GM21825 (cell line): ENCODE measurements around the gene ESR2.

Experiments
- ATAC-seq: cut with Tn5 transposase; IDR thresholded peaks from one replicate; pipeline ENCODE4 v1.9.1; 2021; ENCODE audit warnings: mild to moderate bottlenecking, moderate library complexity; ENCODE audit not compliant: unreplicated experiment

Gene ESR2

DNA sequence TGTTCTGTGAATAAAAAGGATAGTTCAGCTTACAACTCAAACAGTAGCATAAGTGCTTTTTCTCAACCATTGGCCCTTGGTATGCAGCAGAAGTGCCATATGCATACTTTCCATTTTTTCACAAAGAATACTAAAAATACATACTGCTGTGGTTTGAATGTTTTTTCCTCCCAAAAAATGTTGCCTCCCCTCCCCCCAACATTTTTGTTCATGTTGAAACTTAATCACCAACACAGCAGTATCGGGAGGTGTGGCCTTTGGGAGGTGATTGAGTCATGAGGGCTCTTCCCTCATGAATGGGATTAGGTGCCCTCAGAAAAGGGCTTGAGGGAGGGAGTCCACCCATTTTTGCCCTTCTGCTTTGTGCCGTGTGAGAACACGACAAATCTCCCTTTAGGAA lies 198.6 kb downstream of the ESR2 start:
- no peak for ATAC-seq

DNA sequence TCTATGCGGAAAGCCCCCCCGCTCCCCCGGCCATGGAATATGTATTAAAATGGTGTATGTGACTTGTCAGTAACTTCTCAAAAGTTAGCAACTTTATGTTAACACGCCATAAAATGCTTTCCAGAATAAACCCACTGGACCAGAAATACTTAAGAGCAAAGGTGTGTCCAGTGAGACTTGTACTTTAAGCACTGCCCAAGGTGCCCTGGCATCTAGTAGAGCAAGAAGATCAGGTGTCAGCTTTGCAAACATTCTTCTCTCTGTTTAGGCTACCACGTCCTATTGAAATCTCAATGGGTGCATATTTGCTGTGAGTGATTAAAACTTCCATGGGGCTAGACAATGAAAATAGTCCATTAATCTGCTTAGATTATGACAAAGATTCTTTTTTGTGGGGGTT lies 201.2 kb downstream of the ESR2 start:
- no peak for ATAC-seq

DNA sequence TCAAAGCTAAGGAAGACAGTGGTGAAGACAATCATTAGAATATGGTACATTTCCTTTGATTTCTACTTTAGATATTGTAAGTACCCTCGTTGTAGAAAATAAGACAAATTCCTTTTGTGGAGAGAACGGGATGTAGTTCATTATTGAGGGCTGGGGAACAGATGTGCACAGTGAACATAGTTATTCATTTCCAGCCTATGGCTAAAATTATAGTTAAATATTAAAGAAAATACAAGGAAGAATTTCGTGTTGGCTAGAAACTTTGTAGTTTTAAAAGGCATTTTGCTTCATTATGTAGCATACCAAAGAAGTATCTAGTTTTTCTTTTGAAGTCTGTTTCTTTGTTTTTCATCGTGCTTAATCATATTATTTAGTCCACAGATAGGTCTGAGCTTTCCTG lies 201.8 kb downstream of the ESR2 start:
- no peak for ATAC-seq

DNA sequence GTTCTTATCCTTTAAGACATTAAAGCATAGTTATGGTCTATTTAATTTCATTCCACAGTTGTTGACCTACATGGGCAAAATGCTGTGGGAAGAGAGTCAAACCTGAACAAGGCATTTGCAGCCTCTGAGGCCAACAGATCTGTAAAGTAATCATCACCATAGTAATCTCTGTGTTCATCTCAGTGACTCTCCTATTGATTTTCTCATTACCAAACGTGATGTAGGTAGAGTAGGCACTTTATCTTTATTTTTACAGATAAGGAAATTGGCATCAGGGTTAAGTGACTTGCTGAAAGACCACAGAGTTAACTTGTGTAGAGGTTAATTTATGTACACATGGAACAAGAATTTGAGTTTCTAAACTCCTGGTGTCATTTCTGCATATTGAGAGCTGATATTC lies 203.0 kb downstream of the ESR2 start:
- no peak for ATAC-seq

DNA sequence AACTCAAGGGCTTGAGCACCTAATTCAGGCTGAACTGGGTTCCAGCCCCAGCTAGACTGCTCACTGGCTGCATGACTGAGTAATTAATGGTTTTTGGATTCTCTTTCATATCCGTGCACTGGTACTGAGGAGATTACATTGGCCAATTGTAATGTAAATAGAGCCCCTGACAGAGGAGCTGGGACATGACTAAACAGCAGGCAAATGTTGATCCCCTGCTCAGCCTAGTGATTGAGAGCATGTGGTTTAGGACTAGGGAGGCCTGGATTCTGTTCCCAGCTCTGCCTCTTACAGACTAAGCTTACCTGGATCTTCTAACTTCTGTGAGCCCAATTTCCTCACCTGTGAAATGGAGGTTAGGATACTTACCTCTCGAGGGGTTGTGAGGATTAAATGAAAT lies 204.3 kb downstream of the ESR2 start:
- ATAC-seq = no peak

DNA sequence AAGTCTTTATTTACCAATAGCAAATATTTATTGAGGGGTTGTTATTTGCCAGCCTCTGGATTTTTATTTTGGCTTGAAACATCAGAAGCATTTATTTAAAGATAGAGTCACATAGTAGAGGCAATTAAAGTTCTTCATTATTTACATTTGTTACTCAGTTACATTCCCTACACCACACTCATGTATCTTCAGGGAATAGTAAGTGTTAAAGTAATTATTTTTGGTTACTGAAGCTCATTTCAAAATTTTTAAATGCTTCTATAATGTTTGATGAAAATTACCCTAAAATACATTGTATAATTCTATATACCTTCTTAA lies 205.6 kb downstream of the ESR2 start:
- ATAC-seq = no peak

DNA sequence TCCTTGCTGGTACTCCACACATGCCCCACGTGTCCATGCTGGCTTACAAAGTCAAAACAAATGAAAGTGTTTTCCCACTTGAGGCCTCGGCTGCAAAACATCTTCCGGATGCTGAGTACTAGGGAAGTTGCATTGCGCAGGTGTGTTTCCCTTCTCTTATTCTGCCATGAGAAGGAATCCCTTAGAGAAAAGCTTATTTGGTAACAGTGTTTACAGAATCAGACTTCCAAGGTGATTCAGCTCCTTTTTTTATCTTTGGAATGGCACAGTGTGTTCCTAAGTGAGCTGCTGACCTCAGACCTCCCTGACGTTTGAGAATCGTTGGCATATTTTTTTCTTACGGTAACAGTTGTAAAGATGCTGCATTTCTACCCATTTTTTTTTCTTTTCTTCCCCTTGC lies 211.3 kb downstream of the ESR2 start:
- ATAC-seq = no peak

DNA sequence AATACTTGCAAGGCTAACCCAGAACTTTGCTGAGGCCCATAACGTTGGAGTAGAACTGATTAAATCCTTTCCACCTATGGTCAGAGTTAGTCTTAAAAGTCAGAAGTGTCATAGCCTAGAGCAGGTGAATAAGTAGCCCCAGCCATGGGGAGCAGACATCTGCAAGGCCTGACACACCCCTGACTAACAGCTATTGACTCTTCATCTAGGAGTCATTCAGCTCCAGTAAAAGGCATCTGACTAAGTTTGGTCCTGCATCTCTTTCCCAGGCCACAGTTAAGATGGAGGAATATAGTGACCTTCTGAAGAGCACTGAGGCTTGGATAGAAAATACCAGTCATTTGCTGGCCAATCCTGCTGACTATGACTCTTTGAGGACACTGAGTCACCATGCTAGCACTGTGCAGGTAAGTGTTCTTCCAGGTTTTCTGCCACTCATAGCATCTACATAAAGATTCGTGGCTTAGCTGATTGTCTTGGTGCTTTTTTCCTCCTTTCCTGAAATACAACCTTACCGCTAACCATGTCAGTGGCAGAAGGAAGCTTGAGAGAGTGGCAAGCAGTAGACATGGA lies 212.9 kb downstream of the ESR2 start:
- no peak for ATAC-seq

DNA sequence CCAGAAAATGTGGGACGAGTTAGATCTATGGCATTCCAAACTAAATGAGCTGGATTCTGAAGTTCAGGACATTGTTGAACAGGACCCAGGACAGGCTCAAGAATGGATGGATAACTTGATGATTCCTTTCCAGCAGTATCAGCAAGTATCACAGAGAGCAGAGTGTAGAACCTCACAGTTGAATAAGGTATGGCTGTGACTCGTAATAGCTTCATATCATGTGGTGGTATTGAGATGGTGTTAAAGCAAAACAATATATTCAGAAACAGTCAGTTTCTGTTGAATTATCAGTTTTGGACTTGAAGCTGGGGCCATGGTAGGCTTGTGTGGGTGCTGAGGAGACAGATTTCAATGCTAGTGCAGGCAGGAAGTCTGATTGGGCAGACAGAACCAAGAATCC lies 213.7 kb downstream of the ESR2 start:
- ATAC-seq = no peak

DNA sequence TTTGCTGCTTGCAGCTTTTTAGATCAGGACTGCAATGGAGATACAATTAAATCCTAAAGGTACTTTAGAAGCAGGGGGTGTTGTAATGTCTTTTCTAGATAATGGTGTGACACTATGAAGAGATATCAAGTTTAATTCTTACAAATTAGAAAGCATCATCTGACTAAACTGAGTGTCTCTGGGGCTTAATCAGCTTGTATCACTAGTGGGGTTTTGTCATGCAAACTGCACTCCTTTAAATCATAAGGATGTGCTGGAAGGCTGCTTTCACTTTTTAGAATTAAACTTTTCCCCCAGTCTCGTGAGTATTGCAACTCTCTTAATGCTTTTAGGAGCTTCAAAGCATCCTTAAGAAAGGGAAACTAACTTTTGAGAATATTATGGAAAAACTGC lies 218.6 kb downstream of the ESR2 start:
- ATAC-seq = no peak

DNA sequence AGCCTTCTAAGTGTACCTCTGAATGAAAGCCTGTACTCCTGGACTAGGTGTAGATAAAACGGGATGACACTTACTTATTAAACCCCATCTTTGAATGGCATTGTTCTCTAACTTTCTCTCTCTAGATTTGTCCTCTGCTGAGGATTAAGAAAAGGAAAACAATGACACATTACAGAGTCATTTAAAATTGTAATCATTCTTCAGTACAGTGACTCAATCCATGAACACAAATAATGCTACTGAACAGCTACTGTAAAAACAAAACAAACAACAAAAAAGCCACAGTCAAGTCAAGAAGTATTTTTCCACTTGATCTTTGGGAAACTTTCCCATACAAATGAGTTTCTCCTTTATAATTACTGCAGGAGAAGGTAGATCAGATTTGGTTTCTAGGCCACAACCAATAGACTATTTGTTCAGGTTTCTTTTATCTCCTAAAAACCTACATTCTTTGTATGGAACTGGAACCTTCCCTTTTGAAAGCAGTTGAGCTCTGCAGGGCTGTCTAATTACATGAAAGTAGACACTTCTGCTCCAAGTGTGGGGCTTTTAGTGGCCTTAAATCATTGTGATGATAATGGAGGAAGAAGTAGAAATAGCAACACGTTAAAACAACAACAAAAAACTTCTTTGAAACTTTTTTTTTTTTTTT lies 219.1 kb downstream of the ESR2 start:
- no peak for ATAC-seq

DNA sequence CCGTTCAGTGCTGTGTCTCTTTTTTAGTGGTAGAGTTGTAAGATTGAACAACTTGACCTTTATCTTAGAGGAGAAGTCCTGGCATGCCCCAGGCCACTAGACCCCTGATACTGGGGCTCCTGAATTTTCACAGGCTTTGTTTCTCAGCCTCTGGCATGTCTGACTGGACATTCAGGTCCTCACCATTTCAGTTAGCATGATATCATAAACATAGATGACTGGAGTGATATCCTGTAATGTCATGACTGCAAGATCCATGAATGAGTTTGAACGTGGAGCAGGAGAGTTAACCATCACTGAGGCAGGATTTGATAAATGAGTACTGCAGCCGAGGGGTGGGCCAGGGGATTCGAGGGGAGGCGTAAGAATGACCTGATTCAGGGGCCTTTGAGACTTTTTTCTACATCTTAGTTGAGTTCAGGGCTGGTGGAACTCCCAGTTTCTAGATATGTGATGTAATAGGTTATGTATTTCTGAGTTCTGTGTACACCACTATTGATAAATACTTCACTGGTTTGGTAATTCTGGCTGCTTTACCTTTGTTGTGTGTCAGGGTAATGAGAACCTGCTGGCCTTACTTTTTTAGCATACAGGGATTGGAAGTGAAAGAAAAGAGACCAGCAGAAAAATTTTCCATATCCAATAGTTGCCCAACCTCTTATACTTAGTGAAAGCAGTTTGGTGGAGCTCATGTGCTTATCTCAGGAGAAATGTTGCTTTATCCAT lies 224.4 kb downstream of the ESR2 start:
- no peak for ATAC-seq

DNA sequence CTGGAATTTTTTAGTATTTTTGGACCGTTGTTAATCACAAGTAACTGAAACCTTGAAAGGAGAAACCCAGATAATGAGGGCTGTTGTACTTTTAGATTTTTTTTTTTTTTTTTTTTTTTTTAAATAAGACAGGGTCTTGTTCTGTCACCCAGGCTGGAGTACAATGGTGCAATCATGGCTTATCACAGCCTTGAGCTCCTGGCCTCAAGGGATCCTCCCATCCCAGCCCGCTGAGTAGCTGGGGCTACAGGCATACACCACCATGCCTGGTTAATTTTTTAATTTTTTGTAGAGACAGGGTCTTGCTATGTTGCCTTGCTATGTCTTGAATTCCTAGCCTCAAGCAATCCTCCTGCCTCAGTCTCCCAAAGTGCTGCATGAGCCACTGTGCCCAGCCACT lies 229.7 kb downstream of the ESR2 start:
- ATAC-seq = no peak

DNA sequence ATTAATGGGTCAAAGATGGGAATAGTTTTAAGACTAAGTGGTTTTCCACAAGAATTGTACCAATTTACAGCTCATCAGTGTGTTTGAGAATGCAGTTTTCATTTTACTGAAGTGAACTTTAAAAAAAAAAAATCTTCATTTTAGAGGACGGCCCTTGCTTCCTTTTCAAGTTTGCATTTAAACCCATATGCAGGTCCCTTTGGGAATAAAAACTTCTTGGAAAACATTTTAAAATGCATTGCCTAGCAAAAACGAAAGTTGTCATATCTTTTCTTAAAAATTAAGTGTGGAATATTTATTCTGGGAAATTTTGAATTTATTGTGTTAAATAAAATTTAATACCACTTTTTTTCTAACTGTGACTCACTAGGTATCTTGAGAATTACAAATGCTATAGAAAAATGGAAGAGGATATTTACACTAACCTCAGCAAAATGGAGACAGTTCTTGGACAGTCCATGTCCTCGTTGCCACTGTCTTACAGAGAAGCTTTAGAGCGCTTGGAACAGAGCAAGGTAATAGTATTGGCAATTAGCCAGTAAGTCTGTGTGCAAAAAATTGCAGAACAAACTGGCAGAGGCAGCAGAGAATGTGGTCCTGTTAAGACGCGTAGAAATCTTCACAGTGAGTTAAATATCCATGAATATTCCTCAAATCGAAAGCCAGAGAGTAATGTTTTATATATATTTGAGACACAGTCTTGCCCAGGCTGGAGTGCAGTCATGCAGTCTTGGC lies 231.6 kb downstream of the ESR2 start:
- ATAC-seq = no peak

DNA sequence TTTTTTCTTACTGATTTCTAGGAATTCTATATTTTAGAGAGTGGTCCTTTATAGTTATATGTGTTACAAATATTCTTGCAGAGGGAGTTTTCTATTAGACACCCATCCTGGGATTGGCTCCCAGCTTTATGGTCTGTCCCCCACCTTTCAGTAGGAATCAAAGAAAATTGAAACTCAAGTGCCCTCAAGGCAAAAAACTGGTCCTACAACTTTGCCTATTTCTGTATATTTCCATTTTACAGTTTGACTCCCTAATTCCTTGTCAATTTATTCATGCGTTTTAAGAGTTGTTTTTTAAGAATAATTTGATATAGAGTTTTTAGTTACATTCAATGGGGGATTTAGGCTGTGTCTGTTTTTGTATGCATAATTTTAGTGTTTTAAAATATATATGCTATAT lies 232.5 kb downstream of the ESR2 start:
- ATAC-seq = no peak

DNA sequence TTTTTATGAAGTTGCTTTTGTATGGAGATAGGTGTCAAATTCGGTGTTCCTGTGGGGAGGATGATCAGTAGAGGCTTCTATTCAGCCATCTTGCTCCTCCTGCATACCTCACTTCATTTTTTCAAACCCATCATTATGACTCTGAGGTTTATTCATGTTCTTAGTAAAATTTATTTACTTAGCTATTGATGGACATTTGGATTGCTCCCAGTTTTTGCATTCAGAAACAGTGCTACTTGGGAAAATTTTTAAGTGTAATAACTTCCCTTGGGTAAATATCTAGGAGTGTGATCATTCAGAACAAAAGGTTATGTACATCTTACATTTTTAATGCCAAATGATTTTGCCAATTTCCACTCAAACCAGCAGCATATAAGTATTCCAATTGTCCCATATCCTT lies 233.1 kb downstream of the ESR2 start:
- no peak for ATAC-seq

DNA sequence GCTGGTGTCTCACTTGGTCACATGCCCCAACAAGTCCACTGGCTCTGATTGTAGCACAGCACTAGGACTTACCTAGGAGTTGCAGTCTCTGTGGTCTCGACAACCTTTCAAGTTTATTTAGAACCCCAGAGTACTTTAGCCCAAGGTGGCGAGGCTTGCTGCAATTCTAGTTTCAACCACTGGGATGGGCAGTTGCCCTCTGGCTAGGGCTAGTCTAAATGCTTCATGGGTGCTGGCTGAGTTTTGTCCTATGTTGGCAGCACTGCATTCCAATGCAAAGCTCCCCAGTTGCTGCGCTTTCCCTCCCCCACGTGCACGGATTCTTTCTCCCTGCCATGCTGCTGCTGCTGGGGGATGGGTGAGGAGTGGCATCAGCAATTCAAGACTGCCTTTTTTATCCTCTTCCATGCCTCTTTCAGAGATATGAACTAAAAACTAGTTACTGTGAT lies 233.5 kb downstream of the ESR2 start:
- no peak for ATAC-seq

DNA sequence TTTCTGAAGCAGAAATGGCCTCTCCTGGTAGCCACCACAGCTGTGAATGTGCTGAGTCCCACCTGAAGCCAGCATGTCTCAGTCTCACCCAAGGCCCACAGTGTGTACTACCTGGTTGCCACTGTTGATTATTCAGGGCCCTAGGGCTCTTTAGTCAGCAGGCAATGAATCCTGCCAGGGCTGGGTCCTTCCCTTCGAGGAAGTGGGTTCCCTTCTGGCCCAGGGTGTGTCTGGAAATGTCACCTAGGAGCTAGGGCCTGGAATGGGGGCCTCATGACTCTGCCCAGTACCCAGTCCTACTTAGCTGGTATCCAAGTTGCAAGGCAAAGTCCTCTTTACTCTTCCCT lies 234.0 kb downstream of the ESR2 start:
- no peak for ATAC-seq

DNA sequence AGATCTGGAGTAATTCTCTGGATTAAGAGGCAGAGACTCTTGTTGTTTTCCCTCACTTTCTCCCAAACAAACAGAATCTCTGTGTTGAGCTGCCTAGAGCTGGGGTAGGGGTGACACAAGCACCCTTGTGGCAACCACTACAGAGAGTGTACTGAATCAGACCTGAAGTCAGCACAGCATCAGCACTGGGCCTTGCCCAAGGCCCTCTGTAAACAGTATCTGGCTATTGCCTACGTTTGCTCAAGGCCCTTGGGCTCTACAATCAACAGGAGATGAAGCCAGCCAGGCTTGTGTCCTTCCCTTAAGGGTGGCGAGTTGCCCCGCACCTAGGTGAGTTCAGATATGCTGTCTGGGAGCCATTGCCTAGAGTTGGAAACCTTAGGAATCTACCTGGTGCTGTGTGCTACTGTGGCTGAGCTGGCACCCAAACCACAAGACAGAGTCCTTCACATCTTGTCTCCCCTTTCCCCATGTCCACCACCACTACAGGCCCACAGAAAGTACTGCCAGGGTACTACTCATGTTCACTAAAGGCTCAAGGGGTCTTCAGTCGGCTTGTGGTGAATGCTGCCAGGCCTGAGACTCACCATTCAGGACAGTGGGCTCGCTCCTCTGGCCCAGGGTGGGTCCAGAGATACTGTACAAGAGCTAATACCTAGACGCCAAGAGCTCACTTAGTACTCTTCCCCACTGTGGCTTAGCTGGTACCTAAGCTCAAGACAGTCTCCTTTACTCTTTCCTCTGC lies 234.5 kb downstream of the ESR2 start:
- ATAC-seq = no peak

DNA sequence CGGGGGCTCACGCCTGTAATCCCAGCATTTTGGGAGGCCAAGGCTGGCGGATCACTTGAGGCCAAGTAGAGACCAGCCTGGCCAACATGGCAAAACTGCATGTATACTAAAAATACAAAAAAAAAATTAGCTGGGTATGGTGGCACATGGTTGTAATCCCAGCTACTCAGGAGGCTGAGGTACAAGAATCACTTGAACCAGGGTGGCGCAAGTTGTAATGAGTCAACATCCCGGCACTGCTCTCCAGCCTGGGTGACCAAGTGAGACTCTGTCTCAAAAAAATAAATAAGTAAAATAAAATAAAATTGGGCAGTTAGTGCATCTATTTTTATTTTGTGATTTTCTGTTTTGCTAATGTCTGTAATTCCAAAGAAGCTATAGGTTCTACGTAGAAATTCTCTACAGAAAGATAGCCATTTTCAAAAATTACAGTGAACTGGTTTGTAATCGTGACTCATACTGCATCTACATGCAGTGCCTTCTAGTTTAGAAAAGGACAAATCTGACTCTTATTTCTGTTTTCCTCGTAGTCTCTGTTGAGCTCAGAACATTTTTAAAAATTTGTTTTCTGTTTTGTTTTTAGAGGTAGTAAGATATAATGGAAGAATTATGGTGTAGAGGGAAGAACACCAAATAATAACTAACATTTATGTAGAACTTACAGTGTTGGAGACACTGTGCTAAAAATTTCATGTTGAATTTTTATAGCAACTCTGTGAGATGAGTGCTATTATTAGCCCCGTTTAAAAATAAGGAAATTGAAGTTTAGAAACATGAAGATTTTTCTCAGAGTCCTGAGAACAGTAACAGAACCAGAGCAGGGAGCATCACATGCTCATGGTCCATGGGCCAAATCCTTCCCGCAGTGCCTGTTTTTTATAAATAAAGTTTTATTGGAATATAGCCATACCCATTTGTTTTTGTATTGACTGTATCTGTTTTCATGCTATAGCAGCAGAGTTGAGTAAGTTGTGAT lies 240.2 kb downstream of the ESR2 start:
- no peak for ATAC-seq
